RWPE1 (cell line): Measurements from ENCODE around the gene PKD1.

ENCODE experiments used
- CTCF ChIA-PET: fragments of 350-600 bp; sonication (Branson Sonifier 250); formaldehyde crosslinking; extraction: SDS; loops from one replicate; lab custom pipeline; 2021; lab: Yijun Ruan, JAX
- POLR2A ChIA-PET: fragments of 400-600 bp; formaldehyde crosslinking; extraction: SDS; loops from one replicate; lab custom pipeline; 2020; ENCODE audit warnings: antibody characterized with exemption; ENCODE audit not compliant: low non-redundant PET; lab: Yijun Ruan, JAX
- DNase-seq: peaks from one replicate; pipeline ENCODE4 v3.0.0; 2012; ENCODE audit warnings: low spot score
- H3K27ac ChIP-seq: fragments of 450-650 bp; 2 replicates; pipeline ENCODE4 v1.5.1; 2017
- CTCF ChIP-seq: fragments of 450-650 bp; conservative IDR thresholded peaks from 2 replicates; pipeline ENCODE4 v1.5.1; 2017; ENCODE audit warnings: low read depth, mild to moderate bottlenecking

PKD1 gene

GRCh38 chr16:2148714-2149629 lies 13.3 kb upstream of the PKD1 start:
- ChIA-PET CTCF (interaction anchor here (0.6 to 1.9 kb wide), 3 partner anchors 8 to 126 kb away, joined by 3 to 8 read pairs (median 5); no protein-coding TSS in a partner anchor), POLR2A (no interaction called here)
- no peak for TF ChIP-seq CTCF
- no peak for DNase-seq
- H3K27ac ChIP-seq, result peak overlapping the region; percentile 100

GRCh38 chr16:2147981-2148671 lies 12.4 kb upstream of the PKD1 start, which contains the start of gene RAB26:
Gene RAB26, plus strand, starts transcription at chr16:2148625. Its CDS starts 159 bp downstream, at chr16:2148784.
- ChIA-PET POLR2A (no interaction called here), CTCF (no interaction called here)
- peak; percentile 75 for DNase-seq
- no peak for TF ChIP-seq CTCF
- peak within 1 kb of the TSS; percentile 100 for H3K27ac ChIP-seq

- DNase-seq, result no peak
- POLR2A ChIA-PET, result no interaction called here
- TF ChIP-seq CTCF, result no peak
- H3K27ac ChIP-seq, result peak overlapping the region; percentile 100
- CTCF ChIA-PET, result interaction anchor here (1.4 kb wide), 1 partner anchor 125 kb away, joined by 6 read pairs; no protein-coding TSS in a partner anchor
Measured at GRCh38 chr16:2147378-2147777, 11.7 kb upstream of the PKD1 start.

GRCh38 chr16:2145843-2146242 lies 10.1 kb upstream of the PKD1 start:
- CTCF ChIA-PET, result interaction anchor here (0.6 to 1.4 kb wide), 2 partner anchors 116 to 123 kb away, joined by 3 to 6 read pairs; no protein-coding TSS in a partner anchor

GRCh38 chr16:2143878-2144485 lies 8.3 kb upstream of the PKD1 start:
- DNase-seq, result no peak
- POLR2A ChIA-PET, result interaction anchor here (0.5 kb wide), 1 partner anchor 245 kb away, joined by 3 read pairs; no protein-coding TSS in a partner anchor
- CTCF ChIA-PET, result interaction anchor here (0.8 kb wide), 1 partner anchor 23 kb away, joined by 4 read pairs; no protein-coding TSS in a partner anchor
- peak overlapping the region; percentile 8 for H3K27ac ChIP-seq
- TF ChIP-seq CTCF, result no peak

More at GRCh38 chr16:2145843-2146242, 10.1 kb upstream of the PKD1 start:
- POLR2A ChIA-PET, result no interaction called here
- no peak for DNase-seq
- H3K27ac ChIP-seq, result peak overlapping the region; percentile 100
- no peak for TF ChIP-seq CTCF
